Gastrocnemius medialis (tissue), 4 donors: ENCODE results near the gene CACNA1C.

Source experiments
- CTCF ChIP-seq, 5 experiments: fragments of 450-650 bp in 3 of 5; fragments of 200-600 bp in 2 of 5; sonication (generic) in 2 of 5; IDR thresholded peaks in 4 of 5; conservative IDR thresholded peaks in 1 of 5; 1 replicate in 4 of 5; 2 replicates in 1 of 5; pipeline ENCODE4 v1.5.1; 2016 to 2019; ENCODE audit warnings: antibody characterized with exemption in 5 of 5, mild to moderate bottlenecking in 3 of 5, moderate library complexity in 3 of 5
- POLR2A ChIP-seq, 2 donors: fragments of 450-650 bp; IDR thresholded peaks; one replicate each; pipeline ENCODE4 v1.6.1; 2017; ENCODE audit warnings: antibody characterized with exemption in 2 of 2, mild to moderate bottlenecking in 2 of 2, moderate library complexity in 2 of 2

- TF ChIP-seq CTCF (IDR thresholded peaks at IDR 0.05 in 4 of 5, conservative IDR thresholded peaks at IDR 0.05 in 1 of 5), result no peak
- no peak for TF ChIP-seq POLR2A (IDR thresholded peaks at IDR 0.05)
These were observed 284.5 kb downstream of the CACNA1C start for GRCh38 chr12:2337031-2338010.
